Measurements from ENCODE around the gene CA5A.

DNA sequence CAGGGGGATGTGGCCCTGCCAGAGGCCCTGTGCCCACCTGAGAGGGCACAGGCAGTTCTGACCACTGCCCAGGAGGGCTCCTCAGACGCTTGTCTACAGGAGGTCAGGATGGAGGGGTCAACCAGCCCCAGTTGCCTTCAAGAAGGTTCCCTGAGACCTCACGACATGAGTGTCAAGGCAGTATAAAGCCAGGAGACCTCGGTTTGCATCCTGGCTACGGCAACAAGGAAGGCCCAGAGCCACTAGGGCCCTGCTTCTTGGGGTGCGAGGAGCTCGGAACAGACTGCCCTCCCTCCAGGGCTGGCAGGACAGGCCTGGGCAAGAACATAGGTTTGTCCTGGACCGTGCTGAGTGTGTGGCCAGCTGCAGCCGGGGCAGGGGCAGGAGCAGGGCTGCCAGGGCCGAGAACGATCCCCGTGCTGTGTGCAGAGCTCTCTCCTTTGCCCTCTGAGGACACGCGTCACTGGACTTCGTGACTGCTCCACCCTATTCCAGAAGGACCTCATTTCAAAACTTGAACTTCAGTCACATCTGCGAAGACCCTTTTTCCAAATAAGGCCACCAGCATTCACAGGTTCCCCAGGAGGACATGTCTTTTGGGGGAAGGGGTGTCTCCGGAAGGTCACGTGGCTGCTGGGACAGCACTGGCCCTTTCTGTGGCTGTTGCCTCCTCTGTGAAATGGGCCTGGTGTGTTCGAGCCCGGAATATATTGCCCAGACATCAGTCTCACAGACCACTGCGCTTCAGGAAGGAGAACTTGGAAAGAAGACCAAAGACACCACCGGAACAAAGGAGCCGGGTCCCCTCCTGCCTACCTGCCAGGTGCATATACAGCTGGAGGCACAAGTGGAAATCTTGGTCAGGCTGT lies 94.8 kb downstream of the CA5A start:
- TF ChIP-seq EGR1 (IDR thresholded peaks at IDR 0.05) (no peak), EP300 (IDR thresholded peaks at IDR 0.05; ENCODE audit: borderline replicate concordance) (no peak), YY1 (IDR thresholded peaks at IDR 0.05; ENCODE audit: low read depth) (no peak), TEAD4 (IDR thresholded peaks at IDR 0.05) (no peak), TAF1 (IDR thresholded peaks at IDR 0.05; ENCODE audit: low read depth) (no peak), CEBPB (IDR thresholded peaks at IDR 0.05) (no peak), TCF12 (IDR thresholded peaks at IDR 0.05; ENCODE audit: low read depth) (no peak), NFIC (IDR thresholded peaks at IDR 0.05) (no peak), FOXM1 (IDR thresholded peaks at IDR 0.05; ENCODE audit: borderline replicate concordance, low read depth) (no peak), RAD21 (IDR thresholded peaks at IDR 0.05; ENCODE audit: low read depth) (no peak)
- TF ChIP-seq, protein P1, sequence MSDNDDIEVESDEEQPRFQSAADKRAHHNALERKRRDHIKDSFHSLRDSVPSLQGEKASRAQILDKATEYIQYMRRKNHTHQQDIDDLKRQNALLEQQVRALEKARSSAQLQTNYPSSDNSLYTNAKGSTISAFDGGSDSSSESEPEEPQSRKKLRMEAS (IDR thresholded peaks at IDR 0.05) = no peak
- TF ChIP-seq, protein P2, sequence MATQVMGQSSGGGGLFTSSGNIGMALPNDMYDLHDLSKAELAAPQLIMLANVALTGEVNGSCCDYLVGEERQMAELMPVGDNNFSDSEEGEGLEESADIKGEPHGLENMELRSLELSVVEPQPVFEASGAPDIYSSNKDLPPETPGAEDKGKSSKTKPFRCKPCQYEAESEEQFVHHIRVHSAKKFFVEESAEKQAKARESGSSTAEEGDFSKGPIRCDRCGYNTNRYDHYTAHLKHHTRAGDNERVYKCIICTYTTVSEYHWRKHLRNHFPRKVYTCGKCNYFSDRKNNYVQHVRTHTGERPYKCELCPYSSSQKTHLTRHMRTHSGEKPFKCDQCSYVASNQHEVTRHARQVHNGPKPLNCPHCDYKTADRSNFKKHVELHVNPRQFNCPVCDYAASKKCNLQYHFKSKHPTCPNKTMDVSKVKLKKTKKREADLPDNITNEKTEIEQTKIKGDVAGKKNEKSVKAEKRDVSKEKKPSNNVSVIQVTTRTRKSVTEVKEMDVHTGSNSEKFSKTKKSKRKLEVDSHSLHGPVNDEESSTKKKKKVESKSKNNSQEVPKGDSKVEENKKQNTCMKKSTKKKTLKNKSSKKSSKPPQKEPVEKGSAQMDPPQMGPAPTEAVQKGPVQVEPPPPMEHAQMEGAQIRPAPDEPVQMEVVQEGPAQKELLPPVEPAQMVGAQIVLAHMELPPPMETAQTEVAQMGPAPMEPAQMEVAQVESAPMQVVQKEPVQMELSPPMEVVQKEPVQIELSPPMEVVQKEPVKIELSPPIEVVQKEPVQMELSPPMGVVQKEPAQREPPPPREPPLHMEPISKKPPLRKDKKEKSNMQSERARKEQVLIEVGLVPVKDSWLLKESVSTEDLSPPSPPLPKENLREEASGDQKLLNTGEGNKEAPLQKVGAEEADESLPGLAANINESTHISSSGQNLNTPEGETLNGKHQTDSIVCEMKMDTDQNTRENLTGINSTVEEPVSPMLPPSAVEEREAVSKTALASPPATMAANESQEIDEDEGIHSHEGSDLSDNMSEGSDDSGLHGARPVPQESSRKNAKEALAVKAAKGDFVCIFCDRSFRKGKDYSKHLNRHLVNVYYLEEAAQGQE (IDR thresholded peaks at IDR 0.05; ENCODE audit: low read depth) = no peak
- TF ChIP-seq, protein P3, sequence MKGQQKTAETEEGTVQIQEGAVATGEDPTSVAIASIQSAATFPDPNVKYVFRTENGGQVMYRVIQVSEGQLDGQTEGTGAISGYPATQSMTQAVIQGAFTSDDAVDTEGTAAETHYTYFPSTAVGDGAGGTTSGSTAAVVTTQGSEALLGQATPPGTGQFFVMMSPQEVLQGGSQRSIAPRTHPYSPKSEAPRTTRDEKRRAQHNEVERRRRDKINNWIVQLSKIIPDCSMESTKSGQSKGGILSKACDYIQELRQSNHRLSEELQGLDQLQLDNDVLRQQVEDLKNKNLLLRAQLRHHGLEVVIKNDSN (IDR thresholded peaks at IDR 0.05) = no peak
